Measurements from ENCODE around the gene ALLC. TPM values are rescaled to one million over a fixed set of nuclear protein-coding genes. Genes with fewer than 3 reads are reported as not detected.

The ALLC gene
- polyA plus RNA-seq, 1 experiment, result not detected

DNA sequence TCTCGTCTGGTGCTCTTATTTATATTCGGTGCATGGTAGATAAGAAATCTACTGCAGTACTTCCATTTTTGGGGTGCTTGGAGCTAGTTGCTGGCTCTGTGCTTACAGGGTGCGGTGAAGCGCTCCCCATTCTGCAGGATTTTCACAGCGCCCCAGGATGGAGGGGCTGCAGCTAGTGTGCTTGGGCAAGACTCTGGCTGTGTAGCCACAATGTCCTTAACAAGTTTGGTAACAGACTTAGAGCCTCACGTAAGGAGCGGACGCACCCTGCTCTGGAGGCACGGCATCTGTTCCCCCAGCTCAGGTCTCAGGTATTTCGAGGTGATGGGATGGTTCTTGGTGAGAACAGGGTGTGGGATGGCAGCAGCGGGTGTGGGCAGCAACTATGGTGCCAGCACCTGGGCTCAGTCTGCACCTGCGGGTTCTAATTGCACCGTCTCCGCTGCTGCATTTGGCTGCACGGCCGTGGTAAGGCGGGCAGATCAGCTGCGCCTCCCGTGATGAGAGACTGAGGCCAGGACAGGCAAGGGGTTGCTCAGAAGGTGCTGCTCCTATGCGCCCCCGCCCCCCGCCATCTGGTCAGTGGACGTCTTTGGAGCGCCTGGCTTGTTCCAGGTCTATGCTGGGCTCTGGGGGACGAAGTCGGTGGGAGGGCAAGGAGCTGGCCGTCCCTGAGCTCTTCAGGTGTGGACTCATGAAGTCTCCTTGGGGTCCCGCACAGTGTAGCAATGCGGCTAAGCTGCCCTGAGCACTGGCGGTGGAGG lies 20.1 kb upstream of the ALLC start:
- POLR2A ChIA-PET, result no interaction called here
- Histone ChIP-seq H3K4me3 (ENCODE audit: low read depth, low read length) (no peak overlapping the region), H3K27me3 (ENCODE audit: control insufficient read depth, insufficient read depth, low read length) (no peaks in the 10 kb centered on the region; the same call in 1 of the 2 replicates), H3K36me3 (ENCODE audit: control insufficient read depth, insufficient read depth, low read length) (no peaks in the 10 kb centered on the region)
- TF ChIP-seq, protein P1, sequence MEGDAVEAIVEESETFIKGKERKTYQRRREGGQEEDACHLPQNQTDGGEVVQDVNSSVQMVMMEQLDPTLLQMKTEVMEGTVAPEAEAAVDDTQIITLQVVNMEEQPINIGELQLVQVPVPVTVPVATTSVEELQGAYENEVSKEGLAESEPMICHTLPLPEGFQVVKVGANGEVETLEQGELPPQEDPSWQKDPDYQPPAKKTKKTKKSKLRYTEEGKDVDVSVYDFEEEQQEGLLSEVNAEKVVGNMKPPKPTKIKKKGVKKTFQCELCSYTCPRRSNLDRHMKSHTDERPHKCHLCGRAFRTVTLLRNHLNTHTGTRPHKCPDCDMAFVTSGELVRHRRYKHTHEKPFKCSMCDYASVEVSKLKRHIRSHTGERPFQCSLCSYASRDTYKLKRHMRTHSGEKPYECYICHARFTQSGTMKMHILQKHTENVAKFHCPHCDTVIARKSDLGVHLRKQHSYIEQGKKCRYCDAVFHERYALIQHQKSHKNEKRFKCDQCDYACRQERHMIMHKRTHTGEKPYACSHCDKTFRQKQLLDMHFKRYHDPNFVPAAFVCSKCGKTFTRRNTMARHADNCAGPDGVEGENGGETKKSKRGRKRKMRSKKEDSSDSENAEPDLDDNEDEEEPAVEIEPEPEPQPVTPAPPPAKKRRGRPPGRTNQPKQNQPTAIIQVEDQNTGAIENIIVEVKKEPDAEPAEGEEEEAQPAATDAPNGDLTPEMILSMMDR (IDR thresholded peaks at IDR 0.05; ENCODE audit: insufficient read depth, low read depth, low read length), result no peak
- DNase-seq (ENCODE audit: low read depth), result no peak
- CTCF ChIA-PET, result interaction anchor here (1.6 to 3.4 kb wide), 2 partner anchors 9 to 13 kb away, joined by 4 to 15 read pairs; no protein-coding TSS in a partner anchor

DNA sequence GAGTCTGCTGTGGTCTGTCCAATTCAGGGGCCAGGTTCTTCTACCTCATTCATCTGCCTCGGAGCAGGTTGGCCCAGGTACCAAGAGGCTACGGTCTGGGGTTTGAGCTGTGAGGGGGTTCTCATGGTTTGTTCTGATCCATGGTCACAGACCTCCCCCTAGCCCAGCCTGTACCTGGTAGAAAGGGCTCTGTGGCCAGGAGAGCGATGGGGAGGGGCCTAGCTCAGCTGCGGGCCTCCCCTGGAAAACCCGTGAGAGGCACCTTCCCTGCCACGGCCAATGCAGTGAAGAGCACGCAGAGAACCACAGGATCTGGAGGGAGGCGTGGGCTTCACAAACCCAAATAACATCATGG lies 19.6 kb upstream of the ALLC start:
- POLR2A ChIA-PET, result no interaction called here
- TF ChIP-seq, protein P1 (IDR thresholded peaks at IDR 0.05; ENCODE audit: insufficient read depth, low read depth, low read length), result no peak
- CTCF ChIA-PET, result interaction anchor here (1.6 to 3.4 kb wide), 2 partner anchors 10 to 13 kb away, joined by 4 to 15 read pairs; no protein-coding TSS in a partner anchor

DNA sequence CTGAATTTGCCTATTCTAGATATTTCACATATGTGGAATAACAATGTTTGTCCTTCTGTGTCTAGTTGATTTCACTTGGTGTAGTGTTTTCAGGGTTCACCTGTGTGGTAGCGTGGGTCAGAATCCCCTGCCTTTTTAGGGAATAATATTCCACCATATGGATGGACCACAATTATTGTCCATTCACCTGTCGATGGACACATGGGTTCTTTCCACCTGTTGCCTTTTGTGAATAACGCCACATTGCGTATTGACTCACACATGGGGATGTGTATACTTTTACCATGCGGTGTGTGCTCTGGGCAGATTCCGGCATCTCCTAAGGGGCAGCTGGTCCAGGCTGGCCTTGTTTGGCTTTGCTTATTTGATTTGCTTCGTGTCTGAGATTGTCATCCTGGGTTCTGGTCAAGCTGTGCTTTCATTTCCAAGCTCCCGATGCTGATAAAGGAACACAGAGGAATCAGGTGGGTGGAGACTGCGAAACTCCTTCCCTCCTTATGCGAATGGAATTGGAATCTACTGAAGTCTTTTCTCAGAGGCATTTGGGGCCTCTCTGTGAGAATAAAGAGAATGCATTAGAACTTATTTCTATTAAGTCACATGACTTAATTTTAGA lies 18.9 kb upstream of the ALLC start:
- no peaks in the 10 kb centered on the region; the same call in 1 of the 2 replicates for H3K27me3 ChIP-seq (ENCODE audit: control insufficient read depth, insufficient read depth, low read length)
- H3K36me3 ChIP-seq (ENCODE audit: control insufficient read depth, insufficient read depth, low read length), result no peaks in the 10 kb centered on the region
- H3K4me3 ChIP-seq (ENCODE audit: low read depth, low read length), result no peak overlapping the region
- TF ChIP-seq, protein P1 (IDR thresholded peaks at IDR 0.05; ENCODE audit: insufficient read depth, low read depth, low read length), result no peak
- CTCF ChIA-PET, result no interaction called here
- POLR2A ChIA-PET, result no interaction called here
- DNase-seq (ENCODE audit: low read depth), result no peak

More for the DNA sequence above, 19.6 kb upstream of the ALLC start:
- H3K4me3 ChIP-seq (ENCODE audit: low read depth, low read length), result no peak overlapping the region
- H3K27me3 ChIP-seq (ENCODE audit: control insufficient read depth, insufficient read depth, low read length), result no peaks in the 10 kb centered on the region; the same call in 1 of the 2 replicates
- no peak for DNase-seq (ENCODE audit: low read depth)
- no peaks in the 10 kb centered on the region for H3K36me3 ChIP-seq (ENCODE audit: control insufficient read depth, insufficient read depth, low read length)

DNA sequence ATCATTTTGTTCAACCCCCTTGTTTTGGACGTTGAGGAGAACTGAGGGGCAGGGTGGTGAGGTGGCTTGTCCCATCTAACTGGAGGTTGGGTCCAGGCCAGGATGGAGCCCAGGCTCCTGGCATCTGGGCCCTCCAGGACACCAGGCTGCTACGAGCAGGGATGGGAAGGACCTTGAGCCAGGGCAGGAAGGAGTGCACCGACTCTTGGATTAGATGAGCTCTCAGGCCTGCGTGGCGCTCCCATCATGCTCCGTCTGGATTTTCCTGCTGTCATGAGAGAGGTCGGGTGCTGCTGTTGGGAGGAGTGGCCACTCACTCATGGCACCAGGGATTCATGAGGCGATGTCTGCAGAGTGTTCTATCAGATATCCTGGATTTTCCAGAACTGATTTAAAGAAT lies 18.3 kb upstream of the ALLC start:
- CTCF ChIA-PET, result no interaction called here
- H3K36me3 ChIP-seq (ENCODE audit: control insufficient read depth, insufficient read depth, low read length), result no peaks in the 10 kb centered on the region
- no peaks in the 10 kb centered on the region; the same call in 1 of the 2 replicates for H3K27me3 ChIP-seq (ENCODE audit: control insufficient read depth, insufficient read depth, low read length)
- POLR2A ChIA-PET, result no interaction called here
- H3K4me3 ChIP-seq (ENCODE audit: low read depth, low read length), result no peak overlapping the region
- TF ChIP-seq, protein P1 (IDR thresholded peaks at IDR 0.05; ENCODE audit: insufficient read depth, low read depth, low read length), result no peak
- no peak for DNase-seq (ENCODE audit: low read depth)

DNA sequence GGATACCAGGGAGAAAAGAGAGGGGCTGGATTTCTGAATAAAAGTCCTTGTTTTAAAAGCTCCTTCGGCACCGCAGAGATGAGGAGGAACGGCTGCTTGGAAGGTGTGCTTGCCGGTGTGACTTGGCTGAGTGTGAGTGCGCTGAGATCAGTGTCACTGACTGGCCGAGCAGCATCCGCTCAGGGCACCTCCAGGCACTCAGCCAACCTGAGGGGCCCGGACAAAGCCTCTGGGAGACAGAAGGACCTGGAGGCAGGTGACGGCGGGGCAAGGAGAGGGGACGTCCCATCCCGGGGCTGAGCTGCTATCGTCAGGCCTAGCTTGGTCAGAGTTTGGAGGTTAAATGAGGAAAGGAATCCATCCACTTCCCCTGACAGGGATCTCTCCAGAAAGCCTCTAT lies 16.8 kb upstream of the ALLC start:
- TF ChIP-seq, protein P1 (IDR thresholded peaks at IDR 0.05; ENCODE audit: insufficient read depth, low read depth, low read length), result no peak
- no peaks in the 10 kb centered on the region for H3K27me3 ChIP-seq (ENCODE audit: control insufficient read depth, insufficient read depth, low read length)
- ChIA-PET CTCF (no interaction called here), POLR2A (no interaction called here)
- no peak overlapping the region for H3K4me3 ChIP-seq (ENCODE audit: low read depth, low read length)
- no peak for DNase-seq (ENCODE audit: low read depth)
- no peaks in the 10 kb centered on the region for H3K36me3 ChIP-seq (ENCODE audit: control insufficient read depth, insufficient read depth, low read length)
